HG03378 (cell line): ENCODE measurements around the gene ATP5PO.

Source experiments
- ATAC-seq: cut with Tn5 transposase; IDR thresholded peaks from one replicate; pipeline ENCODE4 v1.9.1; 2021; ENCODE audit warnings: mild to moderate bottlenecking, moderate library complexity; ENCODE audit not compliant: unreplicated experiment

ATP5PO gene

DNA sequence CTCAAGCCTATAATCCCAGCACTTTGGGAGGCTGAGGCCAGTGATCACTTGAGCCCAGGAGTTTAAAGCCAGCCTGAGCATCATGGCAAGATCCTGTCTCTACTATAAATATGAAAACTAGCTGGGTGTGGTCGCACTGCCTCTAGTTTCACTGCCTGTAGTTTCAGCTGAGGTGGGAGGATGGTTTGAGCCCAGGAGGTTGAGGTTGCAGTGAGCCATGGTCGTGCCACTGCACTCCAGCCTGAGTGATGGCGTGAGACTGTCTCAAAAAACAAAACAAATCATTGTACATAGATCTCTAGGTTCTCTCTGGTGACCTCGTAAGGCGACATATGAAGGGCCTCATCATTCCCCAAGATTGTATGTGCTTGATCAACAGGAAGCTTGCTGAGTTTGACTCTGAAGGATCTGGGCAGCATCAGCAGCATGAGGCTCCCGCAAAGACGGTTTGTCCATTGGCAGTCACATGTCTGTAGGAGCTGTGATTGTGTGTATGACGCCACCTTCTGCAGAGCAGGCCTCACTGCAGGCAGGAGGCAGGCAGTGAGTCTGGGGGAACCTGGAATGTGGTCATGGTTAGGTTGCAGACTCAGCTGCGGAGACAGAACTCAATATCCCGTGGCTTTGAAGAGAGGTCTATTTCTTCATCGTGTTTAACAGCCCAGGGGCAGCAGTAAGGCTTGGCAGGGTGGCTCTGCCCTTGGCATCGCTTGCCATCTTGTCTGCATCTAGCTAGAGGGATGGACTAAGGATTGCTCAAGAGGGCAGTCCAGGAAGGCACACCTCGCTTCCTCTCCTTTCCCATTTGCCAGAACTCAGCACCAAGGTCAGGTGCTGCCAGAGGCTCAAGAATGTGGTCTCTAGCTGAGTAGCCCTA is 14.0 kb downstream of the ATP5PO start:
- ATAC-seq, result no peak

DNA sequence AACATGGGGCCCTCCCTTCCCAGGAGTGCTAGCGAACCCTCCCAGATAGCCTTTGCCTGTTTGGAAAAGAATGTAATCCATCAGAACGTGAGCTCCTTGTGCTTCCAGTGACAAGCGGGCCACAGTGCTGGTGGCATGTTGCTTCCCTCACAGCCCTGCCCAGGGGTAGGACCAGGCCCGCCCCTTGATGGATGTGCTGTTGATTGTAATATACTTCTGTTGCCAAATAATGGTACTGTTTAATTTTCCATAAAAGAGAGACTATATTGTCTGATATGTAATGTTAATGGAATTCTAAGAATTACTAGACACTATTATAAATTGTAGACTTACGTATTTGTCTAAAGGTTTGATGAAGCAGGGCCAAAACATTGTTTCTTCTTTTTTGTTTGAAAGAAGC is 16.4 kb downstream of the ATP5PO start:
- no peak for ATAC-seq

DNA sequence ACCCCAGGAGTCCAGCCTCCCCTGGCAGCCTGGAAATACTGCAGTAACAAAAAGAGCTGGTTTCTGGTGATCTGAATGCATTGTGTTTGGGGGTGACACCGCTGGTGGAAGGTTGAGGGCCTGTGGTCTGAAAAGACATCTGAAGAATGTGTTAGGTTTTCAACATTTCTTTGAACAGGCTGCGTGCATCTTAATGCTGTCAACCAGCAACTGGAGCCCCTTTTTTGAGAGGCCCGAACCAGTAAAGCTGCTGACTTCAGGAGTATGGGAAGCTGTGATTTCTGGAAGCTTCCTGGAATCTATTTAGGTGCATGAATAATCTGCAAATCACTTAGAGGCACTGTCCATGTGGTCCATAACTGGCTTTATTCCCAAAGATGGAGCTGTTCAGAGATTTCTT is 17.0 kb downstream of the ATP5PO start:
- no peak for ATAC-seq

DNA sequence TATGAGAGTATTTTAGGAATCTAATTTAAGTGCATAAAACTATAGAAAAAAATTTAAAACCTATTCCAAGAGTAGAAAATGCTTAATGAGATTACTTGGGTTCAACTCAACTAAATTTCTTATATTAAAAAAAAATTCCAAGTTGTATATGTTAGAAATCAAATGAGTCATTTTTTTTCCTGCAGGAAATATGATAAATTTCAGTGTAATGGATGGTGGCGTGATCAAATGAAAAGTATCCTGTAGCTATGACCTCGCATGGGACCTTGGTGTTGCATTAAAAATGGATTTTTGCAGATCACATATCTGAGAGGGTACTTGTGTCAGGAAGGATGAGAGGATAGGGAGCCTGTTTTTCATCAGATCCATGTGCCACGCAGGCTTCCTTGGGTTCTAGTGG is 17.9 kb downstream of the ATP5PO start:
- no peak for ATAC-seq

DNA sequence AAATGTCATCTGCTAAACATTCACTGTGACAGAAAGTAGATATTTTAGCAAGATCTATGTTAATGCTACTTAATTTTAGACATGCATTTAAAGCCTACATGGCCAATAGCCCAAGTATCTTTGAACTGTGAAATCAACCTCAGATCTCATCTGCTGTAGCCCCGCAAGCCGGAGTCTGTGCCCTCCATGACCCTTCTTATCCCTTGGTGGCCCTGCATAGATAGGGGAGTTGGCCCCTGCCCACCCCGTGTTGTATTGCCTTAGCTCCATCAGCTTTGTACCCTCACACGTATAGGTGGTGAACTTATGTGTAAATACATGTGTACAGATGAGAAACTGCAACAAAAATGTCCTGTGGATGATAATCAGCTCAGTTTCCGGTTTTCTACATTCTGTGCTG is 18.5 kb downstream of the ATP5PO start:
- no peak for ATAC-seq

DNA sequence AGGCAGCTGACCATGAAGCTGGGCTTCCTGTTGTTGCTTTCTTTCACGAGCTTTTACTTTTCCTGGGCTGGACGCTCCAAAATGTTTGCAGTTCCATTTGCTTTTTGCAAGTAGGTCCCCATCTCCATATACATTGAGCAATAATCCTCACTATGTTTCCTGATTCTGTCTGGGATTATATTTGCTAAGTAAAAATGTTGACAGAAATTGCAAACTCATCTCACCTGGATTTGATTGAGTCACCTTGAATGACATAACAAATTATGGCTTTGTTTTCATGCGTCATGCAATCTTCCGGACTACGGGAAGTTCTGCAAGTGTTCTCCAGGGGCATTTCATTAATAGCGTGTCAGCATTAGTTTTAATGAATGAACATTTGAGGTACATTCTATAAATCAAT is 18.9 kb downstream of the ATP5PO start:
- no peak for ATAC-seq

DNA sequence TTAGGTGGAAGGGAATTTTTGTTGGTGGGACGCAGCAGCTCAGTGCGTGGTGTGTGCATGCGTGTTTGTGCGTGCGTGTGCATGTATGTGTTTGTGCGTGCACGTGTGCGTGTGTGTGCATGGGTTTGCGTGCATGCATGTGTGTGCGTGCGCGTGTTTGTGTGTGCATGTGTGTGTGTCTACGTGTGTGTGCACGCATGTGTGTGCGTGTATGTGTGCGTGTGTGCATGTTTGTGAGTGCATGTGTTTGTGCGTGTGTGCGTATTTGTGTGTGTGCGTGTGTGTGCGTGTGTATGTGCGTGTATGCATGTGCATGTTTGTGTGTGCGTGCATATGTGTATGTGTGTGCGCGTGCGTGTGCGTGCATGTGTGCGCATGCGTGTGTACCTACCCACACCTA is 20.2 kb downstream of the ATP5PO start:
- ATAC-seq, result no peak

DNA sequence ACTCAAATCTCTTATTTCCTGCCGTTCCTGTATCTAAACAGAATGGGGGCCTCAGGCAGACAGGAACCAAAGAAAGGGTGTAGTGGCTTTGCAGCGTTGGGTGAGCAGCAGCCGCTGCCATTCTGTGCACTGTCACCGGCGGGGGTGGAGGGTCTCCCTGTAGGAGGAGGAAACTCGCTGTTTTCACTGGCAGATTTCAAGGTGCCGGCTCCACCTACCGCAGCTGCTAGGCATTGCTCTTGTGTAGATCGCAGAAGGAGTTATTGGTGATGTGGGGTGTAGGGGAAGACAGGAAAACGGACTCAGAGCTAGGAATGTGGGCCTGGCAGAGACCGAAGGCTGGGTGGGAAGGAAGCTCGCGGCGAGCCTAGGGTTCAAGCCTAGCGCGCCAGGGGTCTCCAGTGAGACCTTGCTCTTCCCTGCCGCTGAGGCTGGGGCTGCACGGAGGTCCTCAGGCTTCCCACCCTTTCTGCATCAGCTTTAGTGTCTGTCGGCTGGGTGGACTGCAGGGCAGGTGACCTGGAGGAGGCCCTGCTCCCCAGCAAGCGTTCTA is 20.8 kb downstream of the ATP5PO start:
- ATAC-seq, result no peak

DNA sequence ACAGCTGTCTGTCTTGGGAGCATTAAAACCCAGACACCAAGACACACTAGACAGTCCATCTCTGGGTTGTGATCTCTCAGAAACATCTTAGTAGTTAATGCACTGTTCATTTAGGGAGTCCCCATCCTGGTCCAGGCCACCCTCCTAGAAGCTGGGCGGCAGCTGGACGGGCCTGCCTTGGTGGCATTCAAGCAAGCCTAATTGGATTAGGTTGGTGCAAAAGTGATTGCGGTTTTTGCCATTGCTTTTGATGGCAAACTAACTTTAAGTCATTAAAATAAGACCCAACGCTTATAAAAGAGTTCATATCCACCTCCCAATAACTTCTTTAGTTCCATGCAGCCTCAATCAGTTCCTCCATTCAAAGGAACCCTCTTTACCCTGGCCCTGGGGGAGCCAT is 21.7 kb downstream of the ATP5PO start:
- no peak for ATAC-seq

DNA sequence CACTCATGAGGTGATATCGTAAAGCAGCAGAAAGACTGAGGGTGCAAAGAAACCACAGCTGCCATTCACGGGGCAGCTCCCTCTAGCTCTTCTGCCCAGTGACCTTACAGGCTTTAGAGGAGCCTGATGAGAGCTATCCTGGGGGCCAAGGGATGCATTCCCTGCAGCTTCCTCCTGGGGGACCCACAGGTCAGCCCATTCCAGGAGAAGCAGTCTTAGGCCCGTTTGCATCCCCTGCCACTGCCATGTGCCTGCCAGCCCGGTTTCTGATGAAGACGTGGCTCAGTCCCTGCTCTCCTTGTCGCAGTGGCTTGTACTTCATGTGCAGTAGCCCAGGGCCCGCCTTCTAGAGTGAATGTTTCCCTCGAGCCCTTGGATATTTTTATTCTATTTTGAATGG is 22.8 kb downstream of the ATP5PO start:
- ATAC-seq, result no peak

DNA sequence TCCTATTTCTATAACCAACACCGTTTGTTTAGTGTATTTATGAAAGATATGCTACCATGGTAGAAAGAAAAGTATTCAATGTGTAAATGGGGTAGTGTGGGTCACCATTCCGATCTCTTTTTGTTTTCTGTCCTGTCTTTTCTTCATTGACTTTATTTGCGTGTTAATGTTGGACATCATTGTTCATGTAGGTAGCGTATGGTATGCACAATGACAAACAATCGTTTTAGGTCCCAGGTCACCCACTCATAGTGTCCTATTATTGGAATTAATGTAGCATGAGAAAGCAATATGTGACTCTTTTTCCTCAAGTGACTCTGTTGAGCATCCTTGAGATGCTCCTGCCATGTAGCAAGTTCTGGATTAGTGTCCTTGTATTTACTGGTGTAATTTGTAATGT is 25.4 kb downstream of the ATP5PO start:
- no peak for ATAC-seq

DNA sequence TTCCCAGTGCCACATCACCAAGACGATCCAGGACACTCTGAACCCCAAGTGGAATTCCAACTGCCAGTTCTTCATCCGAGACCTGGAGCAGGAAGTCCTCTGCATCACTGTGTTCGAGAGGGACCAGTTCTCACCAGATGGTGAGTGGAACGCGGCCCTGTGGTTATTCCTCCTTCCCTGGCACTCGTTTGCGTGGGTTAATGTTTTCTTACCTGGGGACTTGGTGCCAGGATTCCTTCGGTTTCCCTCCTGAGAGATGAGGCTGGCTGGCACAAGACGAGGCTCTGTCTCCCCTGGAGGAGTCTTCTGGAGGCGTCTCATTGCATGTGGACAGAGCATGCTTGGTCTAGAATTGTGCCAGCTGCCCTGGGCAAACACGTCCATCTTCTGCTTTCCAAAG is 29.3 kb downstream of the ATP5PO start:
- ATAC-seq, result no peak

DNA sequence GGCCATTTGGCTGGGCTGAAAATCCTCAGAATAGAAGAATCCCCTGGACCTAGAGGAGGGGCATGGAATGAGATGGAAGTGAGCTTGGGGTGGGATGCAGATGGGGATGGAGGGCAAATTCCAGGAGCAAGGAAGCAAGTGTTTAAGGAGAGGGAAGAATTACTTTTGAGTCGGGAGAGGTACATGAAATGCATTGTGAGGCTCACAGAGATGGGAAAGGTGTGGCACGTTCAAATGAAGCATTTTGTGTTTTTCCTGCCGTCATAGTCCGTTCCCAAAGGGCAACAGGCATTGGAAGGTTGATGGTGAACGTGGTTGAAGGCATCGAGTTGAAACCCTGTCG is 30.5 kb downstream of the ATP5PO start:
- no peak for ATAC-seq

DNA sequence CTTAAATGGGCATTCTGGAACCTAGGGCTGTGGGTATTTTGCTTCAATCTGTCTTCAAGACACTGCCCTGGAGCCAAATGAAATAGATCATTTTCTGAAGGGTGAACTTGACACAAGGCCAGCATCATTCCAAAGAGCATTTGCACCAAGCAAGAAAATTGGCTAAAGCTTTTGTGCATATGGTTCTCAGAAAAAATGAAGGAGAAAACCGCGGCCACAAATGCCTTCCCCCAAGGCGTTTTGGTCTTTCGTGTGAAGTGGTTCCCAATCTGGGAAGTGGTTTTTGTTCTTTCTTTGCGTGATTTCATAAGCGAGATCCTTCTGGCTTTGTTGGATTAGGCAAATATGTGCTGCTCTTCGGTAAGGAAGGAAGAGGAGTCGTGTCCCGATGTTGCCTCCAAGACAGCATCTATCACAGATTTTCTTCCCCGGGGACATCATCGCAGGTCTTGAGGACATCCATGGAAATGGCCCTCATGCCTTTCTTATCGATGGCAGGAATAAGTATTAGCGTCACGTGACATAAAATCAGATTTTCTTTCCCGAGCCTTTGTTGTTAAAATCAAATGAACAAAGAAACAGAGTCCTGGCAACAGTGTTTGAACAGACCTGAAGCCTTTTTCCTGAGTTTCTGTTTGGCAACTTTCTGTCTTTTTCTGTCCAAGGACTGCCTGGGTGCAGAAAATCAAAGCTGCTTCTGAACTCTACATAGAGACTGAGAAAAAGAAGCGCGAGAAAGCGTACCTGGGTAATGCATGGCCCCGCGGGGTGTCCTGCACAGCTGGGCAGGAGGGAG is 31.0 kb downstream of the ATP5PO start:
- no peak for ATAC-seq

DNA sequence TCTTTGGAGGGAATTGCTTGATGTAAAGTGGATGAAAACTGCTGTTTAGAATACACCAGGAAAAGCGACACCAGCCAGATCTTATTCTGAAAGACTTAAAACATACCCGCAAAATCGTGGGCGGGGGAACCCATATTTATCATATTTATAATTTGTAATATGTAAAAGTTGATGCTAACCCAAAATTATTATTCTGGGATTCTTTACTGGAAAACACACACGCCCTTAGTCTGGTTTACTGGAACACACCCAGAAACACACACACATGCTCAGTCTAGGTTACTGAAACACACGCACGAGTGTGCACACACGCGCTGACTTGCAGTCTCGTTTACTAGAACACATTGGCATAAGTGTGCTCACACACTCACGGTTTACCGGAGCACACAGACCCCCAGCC is 32.5 kb downstream of the ATP5PO start:
- no peak for ATAC-seq

DNA sequence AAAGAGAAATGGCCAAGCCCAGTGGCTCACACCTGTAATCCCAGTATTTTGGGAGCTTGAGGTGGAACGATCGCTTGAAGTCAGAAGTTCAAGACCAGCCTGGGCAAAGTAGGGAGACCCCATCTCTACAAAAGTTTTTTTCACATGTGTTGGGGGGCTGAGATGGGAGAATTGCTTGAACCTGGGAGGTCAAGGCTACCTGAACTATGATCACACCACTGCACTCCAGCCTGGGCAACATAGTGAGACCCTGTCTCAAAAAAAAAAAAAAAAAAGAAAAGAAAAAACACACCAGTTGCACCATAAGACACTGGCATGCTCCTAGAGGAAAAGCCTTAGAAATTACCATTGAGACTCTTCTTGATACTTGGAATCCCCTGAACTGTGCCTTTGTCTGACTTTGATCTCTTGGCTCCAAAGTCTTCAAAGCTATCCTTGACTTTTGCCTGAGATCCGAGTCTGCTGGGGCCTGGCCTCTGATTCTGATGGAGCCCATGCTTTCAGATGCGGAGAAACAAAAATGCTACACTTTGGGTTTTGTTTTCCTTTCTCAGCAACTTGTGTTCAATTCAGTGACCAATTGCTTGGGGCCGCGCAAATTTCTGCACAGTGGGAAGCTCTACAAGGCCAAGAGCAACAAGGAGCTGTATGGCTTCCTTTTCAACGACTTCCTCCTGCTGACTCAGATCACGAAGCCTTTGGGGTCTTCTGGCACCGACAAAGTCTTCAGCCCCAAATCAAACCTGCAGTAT is 33.7 kb downstream of the ATP5PO start:
- no peak for ATAC-seq

DNA sequence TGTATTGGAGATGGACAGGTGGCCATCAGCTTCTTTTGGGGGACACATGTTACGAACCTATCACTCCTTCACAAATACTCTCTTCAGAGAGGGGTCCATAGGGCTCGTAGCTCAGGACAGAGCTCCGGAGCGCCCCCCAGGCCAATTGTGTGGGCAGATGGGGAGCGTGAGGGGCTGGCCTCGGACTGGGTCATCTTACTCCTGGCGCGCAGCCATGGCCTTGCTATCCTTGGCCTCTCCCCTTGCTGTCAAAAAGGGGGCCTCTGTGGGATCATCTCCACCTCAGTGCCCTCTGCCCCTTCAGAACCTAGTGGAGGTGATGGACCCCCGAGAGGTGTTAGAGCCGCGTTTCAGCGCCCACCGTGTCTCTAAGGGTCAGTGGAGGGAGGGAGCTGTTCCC is 35.0 kb downstream of the ATP5PO start:
- ATAC-seq, result no peak

DNA sequence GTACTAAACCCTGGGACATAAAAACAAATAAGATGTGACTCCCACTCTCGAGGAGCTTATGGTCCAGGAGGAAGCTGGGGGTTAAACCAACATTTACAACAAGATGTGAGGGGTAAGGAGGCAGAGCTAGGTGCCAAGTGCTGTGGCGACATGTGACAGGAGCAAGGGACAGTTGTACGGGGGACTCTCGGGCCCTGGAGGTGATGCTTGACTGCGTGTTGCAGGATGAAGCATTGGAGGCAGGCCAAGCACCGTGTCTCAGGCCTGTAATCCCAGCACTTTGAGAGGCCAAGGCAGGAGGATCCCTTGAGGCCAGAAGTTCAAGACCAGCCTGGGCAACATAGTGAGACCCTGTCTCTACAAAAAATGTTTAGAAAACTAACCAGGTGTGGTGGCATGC is 36.8 kb downstream of the ATP5PO start:
- no peak for ATAC-seq

DNA sequence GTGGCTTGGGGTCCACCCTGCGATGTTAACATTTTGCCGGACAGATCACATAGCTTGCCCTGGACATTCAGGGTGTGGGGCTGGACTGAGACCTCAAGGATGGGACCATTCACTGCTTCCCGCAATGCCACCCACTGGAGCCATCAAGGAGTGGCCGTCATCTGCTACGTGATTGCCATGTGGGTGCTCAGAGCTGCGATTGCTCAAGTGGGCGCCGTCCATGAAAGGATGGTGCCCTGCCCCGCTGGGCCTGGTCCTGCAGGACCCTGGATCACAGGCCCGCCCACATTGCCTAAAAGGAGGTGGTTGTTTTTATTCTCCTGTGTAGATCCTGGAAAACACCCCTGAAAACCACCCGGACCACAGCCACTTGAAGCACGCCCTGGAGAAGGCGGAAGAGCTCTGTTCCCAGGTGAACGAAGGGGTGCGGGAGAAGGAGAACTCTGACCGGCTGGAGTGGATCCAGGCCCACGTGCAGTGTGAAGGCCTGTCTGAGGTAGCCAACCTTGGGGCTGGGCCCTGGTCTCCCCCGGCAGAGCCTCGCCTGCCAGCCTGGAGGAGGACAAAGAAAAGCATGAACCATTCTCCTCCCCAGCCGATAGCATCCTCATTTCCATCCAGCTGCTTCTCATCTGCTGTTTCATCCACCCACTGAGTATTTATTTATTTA is 40.4 kb downstream of the ATP5PO start:
- no peak for ATAC-seq

DNA sequence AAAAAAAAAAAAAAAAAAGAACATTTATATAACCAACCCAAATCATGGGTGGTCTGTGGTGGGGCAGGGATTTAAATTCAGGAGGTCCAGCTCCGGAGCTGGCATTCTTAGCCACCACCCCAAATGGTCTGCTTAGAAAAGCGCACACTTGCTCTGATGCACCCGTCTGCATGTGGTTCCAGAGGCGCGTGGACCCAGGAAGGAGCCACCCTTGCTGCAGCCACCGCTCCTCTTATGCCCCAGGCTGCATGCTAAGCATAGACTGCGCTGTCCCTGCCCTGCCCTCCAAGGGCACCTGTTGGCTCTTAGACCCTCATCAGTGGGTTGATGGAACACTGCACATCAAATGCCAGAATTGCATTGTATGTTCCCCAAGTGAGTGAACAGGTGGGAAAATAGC is 41.4 kb downstream of the ATP5PO start:
- no peak for ATAC-seq
